Prostate gland (tissue), 2 donors: ENCODE measurements around the gene COL4A1.

Source experiments
- POLR2AphosphoS5 ChIP-seq: sonication (generic); formaldehyde crosslinking; IDR thresholded peaks from one replicate; pipeline ENCODE4 v1.6.1; 2017; ENCODE audit warnings: antibody characterized with exemption
- TF ChIP-seq, protein P1 (sequence below), 4 experiments: fragments of 200-600 bp in 2 of 4; fragments of 450-650 bp in 2 of 4; sonication (generic) in 2 of 4; IDR thresholded peaks; 1 replicate in 3 of 4; 2 replicates in 1 of 4; pipeline ENCODE4 v1.5.1; 2016 to 2019; ENCODE audit warnings: antibody characterized with exemption in 4 of 4, mild to moderate bottlenecking in 2 of 4, moderate library complexity in 2 of 4

DNA sequence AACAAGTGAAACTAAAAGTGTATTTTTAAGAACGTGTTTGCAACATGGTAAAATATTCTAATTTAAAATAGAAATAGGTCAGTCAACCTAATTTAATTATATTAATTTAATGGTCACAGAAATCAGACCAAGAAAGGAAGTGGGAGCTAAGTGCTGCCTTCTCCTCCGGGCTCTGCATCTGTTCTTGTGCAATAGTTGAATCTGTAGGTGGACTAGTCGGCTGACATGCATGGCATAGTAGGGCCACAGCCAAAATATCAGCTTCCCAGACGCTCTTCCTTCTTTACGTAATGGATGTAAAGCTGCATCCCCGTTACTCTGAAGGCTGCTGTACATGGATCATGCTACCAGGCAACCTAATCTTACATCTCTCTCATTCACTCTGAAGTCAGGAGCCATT, 47.3 kb downstream of the COL4A1 start:
- TF ChIP-seq, protein P1, sequence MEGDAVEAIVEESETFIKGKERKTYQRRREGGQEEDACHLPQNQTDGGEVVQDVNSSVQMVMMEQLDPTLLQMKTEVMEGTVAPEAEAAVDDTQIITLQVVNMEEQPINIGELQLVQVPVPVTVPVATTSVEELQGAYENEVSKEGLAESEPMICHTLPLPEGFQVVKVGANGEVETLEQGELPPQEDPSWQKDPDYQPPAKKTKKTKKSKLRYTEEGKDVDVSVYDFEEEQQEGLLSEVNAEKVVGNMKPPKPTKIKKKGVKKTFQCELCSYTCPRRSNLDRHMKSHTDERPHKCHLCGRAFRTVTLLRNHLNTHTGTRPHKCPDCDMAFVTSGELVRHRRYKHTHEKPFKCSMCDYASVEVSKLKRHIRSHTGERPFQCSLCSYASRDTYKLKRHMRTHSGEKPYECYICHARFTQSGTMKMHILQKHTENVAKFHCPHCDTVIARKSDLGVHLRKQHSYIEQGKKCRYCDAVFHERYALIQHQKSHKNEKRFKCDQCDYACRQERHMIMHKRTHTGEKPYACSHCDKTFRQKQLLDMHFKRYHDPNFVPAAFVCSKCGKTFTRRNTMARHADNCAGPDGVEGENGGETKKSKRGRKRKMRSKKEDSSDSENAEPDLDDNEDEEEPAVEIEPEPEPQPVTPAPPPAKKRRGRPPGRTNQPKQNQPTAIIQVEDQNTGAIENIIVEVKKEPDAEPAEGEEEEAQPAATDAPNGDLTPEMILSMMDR (IDR thresholded peaks at IDR 0.05): no peak
- no peak for TF ChIP-seq POLR2AphosphoS5
